Stomach smooth muscle (tissue), 2 donors: ENCODE data around the gene TCF7L1.

ENCODE experiments used
- H3K27ac ChIP-seq: one replicate; pipeline ENCODE4 v1.7.0; 2013; ENCODE audit warnings: mild to moderate bottlenecking, low read length, inconsistent platforms
- H3K27me3 ChIP-seq, 2 donors: one replicate each; pipeline ENCODE4 v1.7.0; 2013; ENCODE audit warnings: low read length in 2 of 2; ENCODE audit not compliant: insufficient read depth in 2 of 2, control insufficient read depth in 1 of 2
- H3K36me3 ChIP-seq, 2 donors: one replicate each; pipeline ENCODE4 v1.7.0; 2013; ENCODE audit warnings: low read length in 2 of 2; ENCODE audit not compliant: control insufficient read depth in 2 of 2, insufficient read depth in 2 of 2
- H3K4me1 ChIP-seq: one replicate; pipeline ENCODE4 v1.7.0; 2013; ENCODE audit warnings: low read length; ENCODE audit not compliant: control insufficient read depth, insufficient read depth
- H3K4me3 ChIP-seq, 2 donors: one replicate each; pipeline ENCODE4 v1.7.0; 2013; ENCODE audit warnings: low read length in 2 of 2
- H3K9ac ChIP-seq, 2 donors: one replicate each; pipeline ENCODE4 v1.7.0; 2013; ENCODE audit warnings: low read length in 2 of 2, mild to moderate bottlenecking in 1 of 2
- H3K9me3 ChIP-seq, 2 donors: one replicate each; pipeline ENCODE4 v1.7.0; 2013; ENCODE audit warnings: low read length in 2 of 2; ENCODE audit not compliant: control insufficient read depth in 2 of 2
- donor health status: healthy.
- donor health status: Pancreatic carcinoma.

Gene TCF7L1

DNA sequence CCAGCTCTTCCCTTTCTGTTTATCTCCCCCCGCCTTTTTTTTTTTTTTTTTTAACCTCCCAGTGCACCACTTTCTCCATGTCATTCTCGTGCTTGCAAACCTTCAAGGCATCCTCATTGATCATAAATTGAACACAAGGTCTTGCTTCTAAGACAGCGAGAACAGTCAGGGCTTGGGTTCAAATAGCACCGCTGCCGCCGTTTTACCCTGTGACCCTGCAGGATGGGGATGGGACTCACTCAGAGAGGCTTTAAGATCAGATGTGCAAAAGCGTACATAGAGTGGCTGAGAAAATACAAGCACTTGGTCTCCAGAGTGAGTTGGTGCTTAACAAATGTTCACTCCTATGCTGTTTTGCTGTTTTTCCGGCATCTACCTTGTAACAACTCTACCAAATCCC, 93.6 kb downstream of the TCF7L1 start:
- no peaks in the 10 kb centered on the region for H3K9me3 ChIP-seq
- H3K4me3 ChIP-seq, result no peak overlapping the region
- H3K27ac ChIP-seq, result no peak overlapping the region
- H3K4me1 ChIP-seq, result peaks cover 7% of the 10 kb centered on the region
- H3K9ac ChIP-seq, result no peak overlapping the region
- no peaks in the 10 kb centered on the region for H3K27me3 ChIP-seq
- H3K36me3 ChIP-seq, result no peaks in the 10 kb centered on the region

DNA sequence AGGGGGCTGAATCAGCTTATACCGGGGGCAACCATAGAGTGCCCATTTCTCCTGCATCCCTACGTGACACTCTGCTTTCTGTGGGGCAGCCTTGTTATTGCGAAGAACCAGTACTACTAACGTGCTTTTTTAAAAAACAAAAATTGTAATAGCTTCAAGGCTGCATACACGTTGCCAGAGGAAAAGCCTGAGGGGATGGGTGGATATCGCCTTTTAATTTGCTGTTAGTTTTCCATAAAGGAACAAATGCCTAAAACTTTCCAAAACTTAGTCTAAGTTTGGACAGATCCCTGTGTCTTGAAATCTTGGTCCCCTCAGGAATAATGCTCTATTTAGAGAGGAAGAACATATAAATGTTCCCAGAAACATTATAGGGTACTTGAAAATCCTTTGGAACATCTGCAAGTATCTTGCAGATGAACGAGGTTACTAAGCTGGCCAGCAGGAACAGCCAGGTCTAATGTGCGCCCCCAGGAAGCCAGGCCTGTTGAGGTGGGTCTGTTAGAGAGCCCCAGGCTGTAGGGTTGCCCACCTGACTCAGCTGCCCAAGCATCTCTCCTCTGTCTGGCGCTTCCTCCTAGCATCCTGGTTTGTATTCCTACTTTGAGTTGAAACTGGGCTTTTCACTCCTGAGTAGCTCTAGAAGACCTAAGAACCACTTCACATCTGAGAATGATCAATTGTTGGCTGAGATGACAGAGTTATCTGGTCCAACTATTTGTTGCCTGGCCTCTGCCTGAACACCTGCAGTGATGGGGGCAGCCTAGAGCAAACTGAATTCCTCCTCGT, 97.7 kb downstream of the TCF7L1 start:
- Histone ChIP-seq H3K4me3 (no peak overlapping the region), H3K36me3 (no peaks in the 10 kb centered on the region), H3K9ac (no peak overlapping the region), H3K27me3 (no peaks in the 10 kb centered on the region), H3K4me1 (peaks cover 10% of the 10 kb centered on the region), H3K27ac (no peak overlapping the region), H3K9me3 (no peaks in the 10 kb centered on the region)

DNA sequence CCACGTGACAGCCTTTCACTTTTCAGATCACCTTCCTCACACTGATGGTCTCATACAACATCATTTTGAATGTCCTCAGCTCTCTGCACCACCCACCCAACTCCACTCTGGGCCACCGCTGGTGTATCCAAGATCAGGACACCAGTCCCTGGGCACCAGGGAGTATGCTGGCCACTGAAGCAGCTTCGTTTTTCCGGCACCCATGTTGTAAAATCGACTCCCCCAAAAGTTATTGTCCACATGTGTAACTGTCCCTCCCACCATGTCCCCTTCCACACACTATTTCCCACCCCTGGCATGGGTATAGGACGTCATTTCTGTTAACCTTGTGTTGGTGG, 98.2 kb downstream of the TCF7L1 start:
- no peak overlapping the region for H3K27ac ChIP-seq
- H3K9me3 ChIP-seq, result no peaks in the 10 kb centered on the region

DNA sequence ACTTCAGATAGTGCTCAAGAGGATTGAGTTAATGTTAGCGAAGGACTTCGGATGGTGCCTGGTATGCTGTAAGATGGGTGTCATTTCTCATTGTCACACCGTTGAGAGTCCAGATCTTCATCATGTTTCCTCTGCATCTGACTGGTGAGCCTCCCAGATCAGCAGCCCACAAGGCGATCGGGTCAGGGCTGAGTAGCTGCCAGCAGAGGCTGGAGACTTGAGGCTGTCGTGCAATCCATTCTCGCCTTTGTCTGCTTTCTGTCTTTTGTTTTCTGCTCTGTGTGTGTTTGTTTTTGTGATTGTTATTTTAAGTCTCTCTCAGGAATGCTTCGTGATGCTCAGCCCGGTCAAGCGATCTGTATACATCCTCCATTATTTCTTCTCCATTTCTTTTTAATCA, 98.8 kb downstream of the TCF7L1 start:
- Histone ChIP-seq H3K27ac (no peak overlapping the region), H3K9me3 (no peaks in the 10 kb centered on the region), H3K27me3 (no peaks in the 10 kb centered on the region), H3K36me3 (no peaks in the 10 kb centered on the region), H3K4me1 (peaks cover 10% of the 10 kb centered on the region), H3K4me3 (no peak overlapping the region), H3K9ac (no peak overlapping the region)

More for the DNA sequence above, 98.2 kb downstream of the TCF7L1 start:
- Histone ChIP-seq H3K4me1 (peaks cover 10% of the 10 kb centered on the region), H3K36me3 (no peaks in the 10 kb centered on the region), H3K9ac (no peak overlapping the region), H3K4me3 (no peak overlapping the region), H3K27me3 (no peaks in the 10 kb centered on the region)

DNA sequence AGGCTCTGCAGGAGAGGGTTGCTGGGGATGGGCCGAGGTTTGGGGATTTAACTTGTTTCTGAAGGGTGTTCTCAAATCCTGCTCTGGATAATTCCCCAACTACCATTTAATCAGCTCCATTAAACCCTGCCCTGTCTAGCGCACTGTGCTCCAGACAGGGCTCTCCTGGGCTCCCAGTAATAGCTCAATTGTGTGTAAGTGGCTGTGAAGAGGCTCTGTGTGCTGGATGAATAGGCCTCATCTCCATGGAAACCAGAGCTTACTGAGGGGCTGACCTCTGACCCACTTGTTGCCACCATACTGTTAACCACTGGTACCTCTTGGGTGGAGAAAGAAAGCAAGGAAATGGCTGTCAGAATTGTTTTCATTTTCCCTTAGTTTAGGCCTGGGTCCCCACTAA, 101.7 kb downstream of the TCF7L1 start:
- no peaks in the 10 kb centered on the region for H3K36me3 ChIP-seq
- no peaks in the 10 kb centered on the region for H3K9me3 ChIP-seq
- no peak overlapping the region for H3K27ac ChIP-seq
- H3K4me3 ChIP-seq, result no peak overlapping the region
- H3K27me3 ChIP-seq, result no peaks in the 10 kb centered on the region
- H3K9ac ChIP-seq, result no peak overlapping the region
- H3K4me1 ChIP-seq, result peaks cover 10% of the 10 kb centered on the region

DNA sequence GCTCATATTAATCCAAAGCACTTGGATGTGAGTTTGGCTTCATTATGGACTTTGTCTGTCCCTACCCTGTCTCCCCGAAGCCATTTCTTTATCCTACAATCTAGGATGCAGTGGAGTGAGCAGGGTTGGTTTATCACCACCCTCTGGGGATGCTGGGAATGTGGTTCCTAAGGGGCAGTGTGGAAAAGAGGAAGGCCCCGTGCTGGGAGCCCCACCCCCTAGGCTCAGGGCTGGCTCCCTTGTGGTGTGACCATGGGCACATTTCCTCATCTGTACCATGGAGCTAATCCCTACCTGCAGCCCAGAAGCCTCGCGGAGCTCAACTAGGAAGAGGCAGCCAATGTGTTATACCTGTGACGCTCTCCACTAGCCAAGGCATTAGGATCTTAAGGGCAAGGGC, 102.1 kb downstream of the TCF7L1 start:
- peaks cover 10% of the 10 kb centered on the region for H3K4me1 ChIP-seq
- H3K27me3 ChIP-seq, result no peaks in the 10 kb centered on the region
- no peak overlapping the region for H3K4me3 ChIP-seq
- H3K36me3 ChIP-seq, result no peaks in the 10 kb centered on the region
- no peak overlapping the region for H3K9ac ChIP-seq
- no peaks in the 10 kb centered on the region for H3K9me3 ChIP-seq
- no peak overlapping the region for H3K27ac ChIP-seq

DNA sequence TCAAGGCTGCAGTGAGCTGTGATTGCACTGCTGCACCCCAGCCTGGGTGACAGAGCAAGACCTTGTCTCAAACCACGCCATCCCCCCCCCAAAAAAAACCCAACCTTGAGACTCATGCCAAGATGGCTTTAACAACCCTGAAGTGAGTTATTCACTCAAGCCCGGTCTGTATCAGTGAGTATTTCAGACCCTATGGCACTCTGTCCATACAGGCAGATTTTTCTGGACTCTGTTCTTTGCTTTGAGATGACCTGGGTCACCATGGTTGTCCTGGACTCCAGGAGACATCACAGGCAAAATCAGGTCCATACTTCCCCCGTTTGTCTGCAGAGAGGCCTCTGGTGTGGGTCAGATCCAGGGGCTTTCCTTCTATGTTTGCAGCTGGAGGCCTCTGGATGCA, 102.9 kb downstream of the TCF7L1 start:
- H3K9ac ChIP-seq, result no peak overlapping the region
- H3K4me3 ChIP-seq, result no peak overlapping the region
- H3K36me3 ChIP-seq, result no peaks in the 10 kb centered on the region
- peaks cover 6% of the 10 kb centered on the region for H3K4me1 ChIP-seq
- no peaks in the 10 kb centered on the region for H3K27me3 ChIP-seq
- no peak overlapping the region for H3K27ac ChIP-seq
- H3K9me3 ChIP-seq, result no peaks in the 10 kb centered on the region

DNA sequence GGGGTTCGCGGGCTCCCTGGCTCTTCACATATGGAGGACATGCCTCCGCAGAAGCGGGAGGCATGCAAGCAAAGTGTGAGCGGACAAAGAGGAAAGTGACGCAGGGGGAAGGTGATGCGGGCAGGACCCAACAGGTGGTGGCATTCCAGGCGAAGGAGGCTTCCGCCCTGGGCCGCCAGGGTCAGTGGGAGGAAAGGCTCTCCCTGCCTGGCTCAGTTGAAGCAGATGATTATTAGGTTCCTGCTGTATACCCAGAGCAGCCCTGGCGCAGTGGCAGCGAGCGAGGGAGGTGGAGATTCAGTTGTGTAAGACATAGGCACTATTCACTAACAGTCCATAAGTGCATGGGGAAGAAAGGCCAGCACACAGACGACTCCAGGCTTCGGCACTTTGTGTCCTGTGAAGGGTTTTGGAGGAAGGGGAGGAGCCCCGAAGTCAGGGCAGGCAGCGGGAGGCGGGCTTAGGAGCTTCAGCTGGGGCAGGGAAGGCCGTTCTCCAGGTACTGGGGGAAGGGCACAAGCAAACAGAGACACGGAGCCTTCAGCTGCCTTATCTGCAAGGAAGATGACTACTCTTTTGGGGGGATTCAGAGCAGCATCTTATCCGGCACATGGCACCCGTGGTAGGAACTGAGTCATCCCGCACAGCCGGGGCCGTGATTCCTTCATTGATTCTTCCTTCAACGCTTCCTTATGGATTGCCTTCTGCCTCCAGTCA, 104.8 kb downstream of the TCF7L1 start:
- H3K27me3 ChIP-seq, result no peaks in the 10 kb centered on the region
- no peak overlapping the region for H3K4me3 ChIP-seq
- H3K4me1 ChIP-seq, result peaks cover 6% of the 10 kb centered on the region
- no peak overlapping the region for H3K27ac ChIP-seq
- no peak overlapping the region for H3K9ac ChIP-seq
- H3K36me3 ChIP-seq, result no peaks in the 10 kb centered on the region
- no peaks in the 10 kb centered on the region for H3K9me3 ChIP-seq

DNA sequence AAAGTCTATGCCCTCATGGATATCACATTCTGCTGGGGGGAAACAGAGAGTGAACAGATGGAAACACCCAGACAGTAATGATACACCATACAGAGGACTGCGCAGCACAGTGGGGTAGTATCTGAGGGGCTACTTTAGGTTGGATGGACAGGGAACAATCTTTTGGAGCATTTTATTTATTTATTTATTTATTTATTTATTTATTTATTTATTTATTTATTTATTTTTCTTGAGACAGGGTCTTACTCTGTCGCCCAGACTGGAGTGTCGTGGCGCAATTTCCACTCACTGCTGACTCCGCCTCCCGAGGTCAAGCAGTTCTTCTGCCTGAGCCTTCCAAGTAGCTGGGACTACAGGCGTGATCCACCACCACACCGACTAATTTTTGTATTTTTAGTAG, 105.4 kb downstream of the TCF7L1 start:
- no peaks in the 10 kb centered on the region for H3K27me3 ChIP-seq
- no peaks in the 10 kb centered on the region for H3K9me3 ChIP-seq
- H3K4me3 ChIP-seq, result no peak overlapping the region
- H3K36me3 ChIP-seq, result no peaks in the 10 kb centered on the region
- H3K9ac ChIP-seq, result no peak overlapping the region
- H3K4me1 ChIP-seq, result peaks cover 10% of the 10 kb centered on the region
- no peak overlapping the region for H3K27ac ChIP-seq

DNA sequence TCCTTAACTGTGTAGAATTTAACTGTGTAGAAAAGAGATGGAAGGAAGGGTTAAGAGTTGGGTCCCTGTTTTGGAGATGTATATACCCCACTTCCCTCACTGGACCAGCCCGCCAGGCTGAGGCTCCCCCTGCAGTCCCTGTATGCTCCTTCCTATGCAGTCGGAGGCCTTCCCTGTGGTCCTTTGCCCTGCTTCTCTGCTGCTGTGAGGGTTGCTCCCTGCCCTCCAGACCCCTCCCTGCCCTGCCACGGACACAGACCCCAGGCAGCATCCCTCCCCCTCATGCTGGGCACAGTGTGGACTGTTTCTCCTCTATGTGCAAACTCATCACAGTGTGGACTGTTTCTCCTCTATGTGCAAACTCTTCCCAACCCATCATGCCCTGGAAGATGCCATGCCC, 105.9 kb downstream of the TCF7L1 start:
- Histone ChIP-seq H3K9ac (no peak overlapping the region), H3K4me1 (peaks cover 14% of the 10 kb centered on the region), H3K27me3 (no peaks in the 10 kb centered on the region), H3K27ac (no peak overlapping the region), H3K4me3 (no peak overlapping the region), H3K9me3 (no peaks in the 10 kb centered on the region), H3K36me3 (no peaks in the 10 kb centered on the region)

DNA sequence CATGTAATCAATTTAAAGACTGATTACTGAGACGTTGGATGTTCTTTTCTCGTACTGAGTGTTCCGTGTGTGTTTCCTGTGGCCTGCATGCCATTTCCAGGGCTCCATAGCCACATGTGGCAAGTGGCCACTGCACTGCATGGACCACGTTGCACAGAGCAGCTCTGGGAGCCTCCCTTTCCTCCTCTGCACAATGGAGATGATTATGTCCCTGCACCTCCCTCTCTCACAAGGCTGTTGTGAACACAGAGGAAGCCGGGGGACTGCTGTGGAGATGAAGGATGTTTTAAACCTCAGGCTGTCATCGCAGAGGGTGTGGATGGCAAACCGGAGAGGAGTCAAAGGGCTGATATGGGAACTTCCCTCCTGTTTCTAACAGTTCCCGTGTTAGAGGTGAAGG, 106.9 kb downstream of the TCF7L1 start:
- no peak overlapping the region for H3K4me3 ChIP-seq
- no peaks in the 10 kb centered on the region for H3K36me3 ChIP-seq
- H3K27ac ChIP-seq, result no peak overlapping the region
- H3K9me3 ChIP-seq, result no peaks in the 10 kb centered on the region
- no peak overlapping the region for H3K9ac ChIP-seq
- H3K27me3 ChIP-seq, result no peaks in the 10 kb centered on the region
- H3K4me1 ChIP-seq, result peaks cover 22% of the 10 kb centered on the region
